ENCODE measurements around the gene ARHGAP25.

- TF ChIP-seq MXI1 (IDR thresholded peaks at IDR 0.05; ENCODE audit: borderline replicate concordance, low read depth, low read length) (no peak), CTCF (conservative IDR thresholded peaks at IDR 0.05; ENCODE audit: low read depth, low read length) (no peak), ELK1 (IDR thresholded peaks at IDR 0.05; ENCODE audit: borderline replicate concordance, low read depth, low read length) (no peak), POLR2A (IDR thresholded peaks at IDR 0.05; ENCODE audit: low read depth, low read length) (no peak), NFE2L2 (IDR thresholded peaks at IDR 0.05; ENCODE audit: low read depth, low read length) (no peak), FOS (IDR thresholded peaks at IDR 0.05; ENCODE audit: low read depth, low read length) (no peak), RCOR1 (IDR thresholded peaks at IDR 0.05; ENCODE audit: insufficient replicate concordance, low read length) (no peak), SMC3 (IDR thresholded peaks at IDR 0.05; ENCODE audit: low read depth, low read length) (no peak), BHLHE40 (IDR thresholded peaks at IDR 0.05; ENCODE audit: low read depth, low read length) (no peak)
Measured at GRCh38 chr2:68857202-68857845, 122.7 kb downstream of the ARHGAP25 start.
